ENCODE measurements around the gene SPOP.

- no peak for TF ChIP-seq CTCF (IDR thresholded peaks at IDR 0.05; ENCODE audit: insufficient read depth, low read depth, low read length)
- TF ChIP-seq EZH2 (IDR thresholded peaks at IDR 0.05; ENCODE audit: insufficient read depth, low read length), result no peak
Measured at GRCh38 chr17:49580981-49581647, 96.8 kb downstream of the SPOP start.
